Stimulated activated CD8-positive, alpha-beta memory T cell treated with anti-CD3 and anti-CD28 coated beads, Interleukin-12 subunit alpha, Interleukin-12 subunit beta, amount 100 ng/mL, for 24 hours (primary cell): Measurements from ENCODE around the gene STAT5B.
A peak's percentile ranks its signal among the peaks of the same experiment; 100 is the strongest.
"Not testable (repeated sequence)": the region's sequence is repeated elsewhere in the genome, so short reads cannot be mapped to it uniquely, and the experiment has no call there.

Experiments used
- DNase-seq: peaks from one replicate; pipeline ENCODE4 v3.0.0-alpha.2; 2020; ENCODE audit errors: extremely low read depth

Gene STAT5B

GRCh38 chr17:42276359-42276608, at the start of gene STAT5B:
Gene STAT5B, minus strand, starts transcription at chr17:42276391. Its CDS starts 44,264 bp downstream, at chr17:42232127.
- no peak for DNase-seq

GRCh38 chr17:42325026-42325425, 48.8 kb upstream of the STAT5B start:
- no peak for DNase-seq

- DNase-seq = no peak
Measured at GRCh38 chr17:42323268-42323773, 47.1 kb upstream of the STAT5B start.

- peak; percentile 84 for DNase-seq
Measured at GRCh38 chr17:42322382-42323267, 46.4 kb upstream of the STAT5B start.

GRCh38 chr17:42321555-42321954, 45.4 kb upstream of the STAT5B start:
- DNase-seq = no peak

GRCh38 chr17:42317967-42318366, 41.8 kb upstream of the STAT5B start:
- DNase-seq = not testable (repeated sequence)

- DNase-seq = no peak
Measured at GRCh38 chr17:42317266-42317845, 41.2 kb upstream of the STAT5B start.

- no peak for DNase-seq
Measured at GRCh38 chr17:42316755-42317154, 40.6 kb upstream of the STAT5B start.

- no peak for DNase-seq
Measured at GRCh38 chr17:42315402-42316156, 39.4 kb upstream of the STAT5B start.

GRCh38 chr17:42313773-42314566, 37.8 kb upstream of the STAT5B start:
- DNase-seq = no peak

GRCh38 chr17:42313389-42313772, 37.2 kb upstream of the STAT5B start:
- no peak for DNase-seq

GRCh38 chr17:42312285-42313130, 36.3 kb upstream of the STAT5B start:
- DNase-seq = no peak

- DNase-seq = no peak
Measured at GRCh38 chr17:42312035-42312284, 35.8 kb upstream of the STAT5B start.

GRCh38 chr17:42311240-42312034, 35.2 kb upstream of the STAT5B start:
- DNase-seq = no peak

- no peak for DNase-seq
Measured at GRCh38 chr17:42310787-42311215, 34.6 kb upstream of the STAT5B start.

- no peak for DNase-seq
Measured at GRCh38 chr17:42309986-42310786, 34.0 kb upstream of the STAT5B start.

- no peak for DNase-seq
Measured at GRCh38 chr17:42309142-42309541, 33.0 kb upstream of the STAT5B start.

- DNase-seq = no peak
Measured at GRCh38 chr17:42308446-42308845, 32.3 kb upstream of the STAT5B start.

- DNase-seq = no peak
Measured at GRCh38 chr17:42307362-42307927, 31.3 kb upstream of the STAT5B start.
